GM12874 (cell line): Measurements from ENCODE around the gene FNDC3B.

Source experiments
- CTCF ChIP-seq: IDR thresholded peaks from 2 replicates; pipeline ENCODE4 v1.5.1; 2011; ENCODE audit warnings: low read depth, mild to moderate bottlenecking, control low read depth, low read length, moderate library complexity; ENCODE audit not compliant: insufficient read depth

FNDC3B gene

GRCh38 chr3:172043766-172044165, 4.4 kb downstream of the FNDC3B start:
- TF ChIP-seq CTCF: no peak

- no peak for TF ChIP-seq CTCF
These were observed 5.6 kb downstream of the FNDC3B start for GRCh38 chr3:172044833-172045585.

GRCh38 chr3:172046268-172046915, 7.0 kb downstream of the FNDC3B start:
- no peak for TF ChIP-seq CTCF

- no peak for TF ChIP-seq CTCF
These were observed 8.3 kb downstream of the FNDC3B start for GRCh38 chr3:172047567-172048115.

GRCh38 chr3:172048599-172048998, 9.2 kb downstream of the FNDC3B start:
- no peak for TF ChIP-seq CTCF

- TF ChIP-seq CTCF: no peak
These were observed 12.1 kb downstream of the FNDC3B start for GRCh38 chr3:172051310-172051956.

GRCh38 chr3:172051957-172052354, 12.6 kb downstream of the FNDC3B start:
- TF ChIP-seq CTCF: no peak
